NCI-H2196 (cell line): ENCODE results near the gene DPH1.

Source experiments
- DNase-seq: peaks from one replicate; lab custom pipeline; 2025; ENCODE audit not compliant: unreplicated experiment; lab: John Stamatoyannopoulos, UW

Gene DPH1

DNA sequence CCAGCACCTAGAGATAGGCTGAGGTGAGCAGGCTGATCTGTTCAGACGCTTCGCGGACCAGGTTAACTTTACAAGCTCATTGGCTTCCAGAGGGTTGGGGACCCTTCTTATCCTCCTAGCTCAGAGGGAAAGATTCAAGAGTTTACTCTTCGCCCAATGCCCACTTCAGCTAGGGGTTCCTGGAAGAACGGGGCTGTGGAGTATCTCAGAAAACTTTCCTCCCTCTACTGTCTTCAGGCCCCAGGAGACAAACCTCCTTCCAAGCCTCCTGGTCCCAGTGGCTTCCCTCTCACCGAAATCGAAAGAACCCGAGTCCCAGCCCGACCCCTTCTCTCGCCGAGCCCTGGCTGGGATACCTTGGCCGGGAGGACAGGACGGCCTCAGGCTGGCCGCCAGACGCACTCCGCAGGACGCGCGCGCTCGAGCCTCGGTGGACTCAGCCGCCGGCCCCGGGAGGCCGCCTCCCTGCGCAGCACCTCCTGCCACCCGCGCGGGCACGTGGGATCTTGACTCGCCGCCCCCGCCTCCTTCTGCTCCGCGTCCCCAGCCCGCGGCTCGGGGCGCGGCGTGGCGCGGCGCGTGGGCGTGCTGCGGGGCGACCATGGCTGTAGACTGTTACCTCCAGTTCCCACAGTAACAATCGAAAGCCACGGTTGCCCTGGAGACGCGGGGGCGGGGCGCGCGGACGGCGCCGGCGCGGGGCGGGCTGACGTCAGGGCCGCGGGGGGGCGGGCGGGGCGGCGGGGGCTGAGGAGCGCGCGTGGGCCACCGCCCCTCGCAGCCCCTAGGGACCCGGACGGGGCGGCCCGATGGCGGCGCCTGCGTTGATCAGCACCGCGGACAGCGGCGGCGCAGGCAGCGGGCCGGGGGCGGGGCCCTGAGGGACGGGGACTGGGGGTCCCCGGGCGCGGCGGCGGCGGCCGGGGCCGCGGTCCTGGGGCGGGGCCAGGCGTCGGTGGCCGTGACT, 19.7 kb downstream of the DPH1 start:
- DNase-seq = peak; percentile 53

- peak; percentile 76 for DNase-seq
These were observed 20.5 kb downstream of the DPH1 start for GRCh38 chr17:2050300-2051060.

DNA sequence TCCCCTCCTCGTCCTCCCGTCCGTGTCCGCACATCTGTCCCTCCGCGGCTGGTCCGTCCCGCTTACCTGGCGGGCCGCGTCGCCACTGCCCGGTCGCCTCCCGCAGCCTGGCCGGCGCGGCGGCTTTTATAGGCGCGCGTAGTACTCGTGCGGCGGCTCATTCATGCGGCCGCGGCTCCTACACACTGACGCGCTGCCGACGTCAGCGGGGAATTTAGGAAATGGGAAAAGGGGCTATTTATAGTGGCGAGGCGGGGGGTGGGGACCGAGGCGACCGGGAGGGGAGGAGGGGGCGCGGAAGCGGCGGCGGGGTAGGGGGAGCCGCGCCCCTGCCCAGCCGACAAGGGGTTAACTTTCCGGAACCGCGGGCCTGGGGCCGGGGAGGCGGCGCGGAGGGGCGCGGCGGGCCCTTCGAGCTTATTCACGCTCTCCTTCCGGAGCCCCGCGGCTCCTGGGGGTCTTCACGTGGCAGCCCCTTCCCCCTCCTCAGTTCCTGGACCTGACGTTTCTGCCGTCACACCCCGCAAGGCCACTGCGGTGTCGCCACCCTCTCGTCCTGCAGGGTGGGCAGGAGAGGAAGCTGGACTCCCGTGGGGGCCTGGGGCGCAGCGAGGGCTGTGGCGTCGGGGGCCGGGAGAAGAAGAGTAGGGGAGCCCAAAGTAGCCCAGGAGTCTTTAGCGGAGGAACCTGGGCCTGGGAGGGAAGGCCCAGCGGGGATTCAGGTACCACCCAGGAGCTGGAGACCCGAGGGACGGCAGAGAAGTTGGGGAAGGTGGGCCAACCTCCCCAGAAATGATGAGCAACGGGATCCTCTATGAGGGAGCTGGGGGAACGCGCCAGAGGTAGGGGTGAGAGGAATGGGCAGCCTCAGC, 21.3 kb downstream of the DPH1 start:
- DNase-seq = peak; percentile 31

DNA sequence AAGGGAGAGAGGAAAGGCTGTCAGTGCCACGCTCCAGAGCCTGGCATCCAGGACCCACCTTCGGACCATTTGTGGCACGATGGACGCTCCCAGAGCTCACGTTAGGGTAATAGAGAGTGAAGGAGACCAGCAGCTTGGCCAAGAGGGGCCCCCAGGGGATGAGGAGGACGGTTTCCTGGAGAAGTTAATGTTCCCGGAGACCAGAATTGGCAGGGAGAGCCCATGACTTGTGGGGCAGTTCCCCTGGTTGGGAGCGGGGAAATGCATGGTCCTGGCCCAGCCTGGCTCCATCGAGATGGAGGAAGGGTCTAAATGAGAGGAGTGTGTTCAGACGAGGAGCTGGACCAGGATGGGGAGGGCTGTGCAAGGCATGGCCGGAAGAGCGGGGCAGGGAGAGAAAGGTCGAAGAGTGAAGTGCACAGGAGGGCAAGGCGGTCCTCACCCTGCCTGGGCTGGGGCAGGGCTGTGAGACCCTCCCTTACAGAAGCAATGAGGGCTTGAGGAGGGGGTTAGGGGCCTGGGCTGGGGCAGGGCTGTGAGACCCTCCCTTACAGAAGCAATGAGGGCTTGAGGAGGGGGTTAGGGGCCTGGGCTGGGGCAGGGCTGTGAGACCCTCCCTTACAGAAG, 22.1 kb downstream of the DPH1 start:
- DNase-seq = no peak

DNA sequence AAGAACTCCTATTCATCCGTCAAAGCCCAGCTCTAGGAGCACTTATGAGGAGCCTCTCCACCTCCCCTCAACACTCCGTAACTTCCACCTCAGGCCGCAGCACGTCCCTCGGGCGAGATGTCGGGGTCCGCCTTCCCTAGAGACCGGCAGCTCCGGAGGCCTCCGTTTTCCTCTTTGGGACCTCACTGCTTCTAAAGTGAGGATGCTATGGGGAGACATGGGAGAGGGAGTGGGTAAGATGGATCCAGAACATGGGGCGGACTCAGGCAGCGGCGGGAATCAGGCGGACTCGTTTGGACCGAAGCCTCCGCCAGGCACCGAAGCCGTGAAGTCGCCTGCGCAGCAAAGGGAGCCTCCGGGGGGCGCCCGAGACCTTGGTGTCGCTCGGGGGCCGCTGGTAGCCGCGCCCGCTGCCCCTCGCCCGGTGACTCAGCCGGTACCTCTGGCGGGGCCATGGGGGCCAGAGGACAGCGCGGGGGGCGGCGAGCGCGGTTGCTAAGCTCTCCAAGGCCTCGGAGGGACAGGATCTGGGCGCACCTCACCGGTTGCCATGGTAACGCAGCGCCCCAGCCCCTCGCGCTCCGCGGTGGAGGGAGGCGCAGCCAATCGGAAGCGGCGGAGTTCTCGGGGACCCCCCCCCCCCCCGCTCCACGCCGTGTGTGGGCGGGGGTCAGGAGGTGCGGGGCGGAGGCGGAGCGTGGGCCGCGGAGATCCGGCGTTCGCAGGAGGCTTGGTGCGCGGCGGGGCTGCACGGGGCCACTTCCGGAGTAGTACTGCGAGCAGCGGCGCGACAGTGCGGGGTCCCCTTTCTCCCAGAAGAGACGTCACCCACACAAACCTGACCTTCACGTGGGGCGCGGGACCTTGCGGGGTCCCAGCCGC, 23.7 kb downstream of the DPH1 start:
- peak; percentile 60 for DNase-seq

DNA sequence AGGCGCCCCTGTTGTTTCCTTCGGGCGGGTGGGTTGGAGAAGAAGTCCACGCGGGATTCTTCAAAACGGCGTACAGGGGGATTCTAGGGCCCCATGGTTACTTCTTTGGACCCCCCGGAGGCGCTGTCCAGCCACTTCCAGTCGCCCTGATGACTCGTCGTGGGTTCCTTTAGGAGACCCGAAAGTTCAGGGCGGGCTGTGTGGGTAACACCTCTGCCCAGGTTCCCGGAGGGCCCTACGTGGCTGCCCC, 24.2 kb downstream of the DPH1 start:
- no peak for DNase-seq

DNA sequence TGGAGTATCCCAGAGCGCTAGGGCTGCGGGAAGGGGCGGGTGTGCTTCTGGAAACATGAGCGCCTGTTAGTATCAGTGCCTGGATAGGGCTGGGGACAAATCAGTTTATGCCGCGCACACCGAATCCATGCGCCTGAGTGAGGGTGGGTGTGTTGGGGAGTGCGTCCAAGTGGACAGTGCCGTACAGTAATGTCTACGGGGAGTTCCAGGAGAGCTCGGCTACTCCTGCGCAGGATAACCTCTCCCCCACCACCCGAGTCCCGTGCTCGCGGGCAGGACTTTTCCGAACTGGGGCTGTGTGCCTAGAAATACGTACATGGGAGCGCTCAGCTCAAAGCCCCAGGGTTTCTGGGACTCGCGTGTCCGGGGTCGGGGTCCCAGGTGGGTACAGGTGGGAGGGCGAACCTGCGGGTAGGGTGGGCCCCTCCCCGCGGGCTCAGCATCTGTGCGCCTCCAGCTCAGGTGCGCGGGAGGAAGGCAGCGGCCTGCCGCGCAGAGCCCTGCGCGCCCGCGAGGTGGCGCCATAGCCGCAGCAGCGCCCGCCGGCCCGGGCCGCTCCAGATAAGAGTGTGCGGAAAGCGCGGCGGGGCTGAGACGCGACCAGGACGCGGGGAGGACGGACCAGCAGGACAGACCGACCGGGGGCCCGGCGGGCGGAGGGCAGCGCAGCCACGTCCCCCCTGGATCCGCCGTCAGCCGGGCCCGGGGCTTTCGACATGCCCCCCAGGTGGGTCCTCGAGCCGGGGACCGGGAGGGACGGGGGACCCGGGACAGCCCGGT, 24.7 kb downstream of the DPH1 start, which contains the start of gene HIC1:
TSS of gene HIC1 (plus strand) at position 592 of the 780 bp plus-strand sequence. CDS start 1,588 bp downstream, outside the sequence.
- DNase-seq = peak; percentile 44

DNA sequence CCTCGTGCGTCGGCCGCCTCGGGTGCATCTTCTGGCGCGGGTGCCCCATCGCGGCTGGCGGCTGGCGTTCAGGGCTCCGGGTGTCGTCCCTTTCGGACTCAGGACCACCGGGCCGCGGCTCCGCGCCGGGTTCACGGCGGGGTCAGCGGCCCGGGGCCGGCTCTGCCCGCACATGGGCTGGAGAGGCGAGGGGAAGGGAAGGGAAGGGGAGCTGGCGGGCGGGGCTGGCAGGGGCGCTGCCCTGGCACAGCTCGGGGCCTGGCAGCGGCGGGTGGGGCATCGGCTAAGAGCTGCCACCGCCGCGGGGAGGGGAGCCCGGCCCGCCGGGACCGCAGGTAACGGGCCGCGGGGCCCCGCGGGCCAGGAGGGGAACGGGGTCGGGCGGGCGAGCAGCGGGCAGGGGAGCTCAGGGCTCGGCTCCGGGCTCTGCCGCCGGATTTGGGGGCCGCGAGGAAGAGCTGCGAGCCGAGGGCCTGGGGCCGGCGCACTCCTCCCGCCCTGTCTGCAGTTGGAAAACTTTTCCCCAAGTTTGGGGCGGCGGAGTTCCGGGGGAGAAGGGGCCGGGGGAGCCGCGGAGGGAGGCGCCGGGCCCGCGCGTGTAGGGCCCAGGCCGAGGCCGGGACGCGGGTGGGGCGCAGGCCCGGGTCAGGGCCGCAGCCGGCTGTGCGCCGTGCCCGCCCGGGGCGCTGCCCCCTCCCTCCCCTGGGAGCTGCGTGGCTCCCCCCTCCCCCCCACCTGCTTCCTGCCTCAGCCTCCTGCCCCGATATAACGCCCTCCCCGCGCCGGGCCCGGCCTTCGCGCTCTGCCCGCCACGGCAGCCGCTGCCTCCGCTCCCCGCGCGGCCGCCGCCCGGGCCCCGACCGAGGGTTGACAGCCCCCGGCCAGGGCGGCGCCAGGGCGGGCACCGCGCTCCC, 25.6 kb downstream of the DPH1 start:
- DNase-seq = no peak

- DNase-seq = no peak
These were observed 26.5 kb downstream of the DPH1 start for GRCh38 chr17:2056206-2057174.

DNA sequence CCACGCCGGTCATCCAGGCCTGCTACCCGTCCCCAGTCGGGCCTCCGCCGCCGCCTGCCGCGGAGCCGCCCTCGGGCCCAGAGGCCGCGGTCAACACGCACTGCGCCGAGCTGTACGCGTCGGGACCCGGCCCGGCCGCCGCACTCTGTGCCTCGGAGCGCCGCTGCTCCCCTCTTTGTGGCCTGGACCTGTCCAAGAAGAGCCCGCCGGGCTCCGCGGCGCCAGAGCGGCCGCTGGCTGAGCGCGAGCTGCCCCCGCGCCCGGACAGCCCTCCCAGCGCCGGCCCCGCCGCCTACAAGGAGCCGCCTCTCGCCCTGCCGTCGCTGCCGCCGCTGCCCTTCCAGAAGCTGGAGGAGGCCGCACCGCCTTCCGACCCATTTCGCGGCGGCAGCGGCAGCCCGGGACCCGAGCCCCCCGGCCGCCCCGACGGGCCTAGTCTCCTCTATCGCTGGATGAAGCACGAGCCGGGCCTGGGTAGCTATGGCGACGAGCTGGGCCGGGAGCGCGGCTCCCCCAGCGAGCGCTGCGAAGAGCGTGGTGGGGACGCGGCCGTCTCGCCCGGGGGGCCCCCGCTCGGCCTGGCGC, 27.3 kb downstream of the DPH1 start:
- no peak for DNase-seq

DNA sequence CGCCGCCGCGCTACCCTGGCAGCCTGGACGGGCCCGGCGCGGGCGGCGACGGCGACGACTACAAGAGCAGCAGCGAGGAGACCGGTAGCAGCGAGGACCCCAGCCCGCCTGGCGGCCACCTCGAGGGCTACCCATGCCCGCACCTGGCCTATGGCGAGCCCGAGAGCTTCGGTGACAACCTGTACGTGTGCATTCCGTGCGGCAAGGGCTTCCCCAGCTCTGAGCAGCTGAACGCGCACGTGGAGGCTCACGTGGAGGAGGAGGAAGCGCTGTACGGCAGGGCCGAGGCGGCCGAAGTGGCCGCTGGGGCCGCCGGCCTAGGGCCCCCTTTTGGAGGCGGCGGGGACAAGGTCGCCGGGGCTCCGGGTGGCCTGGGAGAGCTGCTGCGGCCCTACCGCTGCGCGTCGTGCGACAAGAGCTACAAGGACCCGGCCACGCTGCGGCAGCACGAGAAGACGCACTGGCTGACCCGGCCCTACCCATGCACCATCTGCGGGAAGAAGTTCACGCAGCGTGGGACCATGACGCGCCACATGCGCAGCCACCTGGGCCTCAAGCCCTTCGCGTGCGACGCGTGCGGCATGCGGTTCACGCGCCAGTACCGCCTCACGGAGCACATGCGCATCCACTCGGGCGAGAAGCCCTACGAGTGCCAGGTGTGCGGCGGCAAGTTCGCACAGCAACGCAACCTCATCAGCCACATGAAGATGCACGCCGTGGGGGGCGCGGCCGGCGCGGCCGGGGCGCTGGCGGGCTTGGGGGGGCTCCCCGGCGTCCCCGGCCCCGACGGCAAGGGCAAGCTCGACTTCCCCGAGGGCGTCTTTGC, 28.0 kb downstream of the DPH1 start:
- DNase-seq = no peak

DNA sequence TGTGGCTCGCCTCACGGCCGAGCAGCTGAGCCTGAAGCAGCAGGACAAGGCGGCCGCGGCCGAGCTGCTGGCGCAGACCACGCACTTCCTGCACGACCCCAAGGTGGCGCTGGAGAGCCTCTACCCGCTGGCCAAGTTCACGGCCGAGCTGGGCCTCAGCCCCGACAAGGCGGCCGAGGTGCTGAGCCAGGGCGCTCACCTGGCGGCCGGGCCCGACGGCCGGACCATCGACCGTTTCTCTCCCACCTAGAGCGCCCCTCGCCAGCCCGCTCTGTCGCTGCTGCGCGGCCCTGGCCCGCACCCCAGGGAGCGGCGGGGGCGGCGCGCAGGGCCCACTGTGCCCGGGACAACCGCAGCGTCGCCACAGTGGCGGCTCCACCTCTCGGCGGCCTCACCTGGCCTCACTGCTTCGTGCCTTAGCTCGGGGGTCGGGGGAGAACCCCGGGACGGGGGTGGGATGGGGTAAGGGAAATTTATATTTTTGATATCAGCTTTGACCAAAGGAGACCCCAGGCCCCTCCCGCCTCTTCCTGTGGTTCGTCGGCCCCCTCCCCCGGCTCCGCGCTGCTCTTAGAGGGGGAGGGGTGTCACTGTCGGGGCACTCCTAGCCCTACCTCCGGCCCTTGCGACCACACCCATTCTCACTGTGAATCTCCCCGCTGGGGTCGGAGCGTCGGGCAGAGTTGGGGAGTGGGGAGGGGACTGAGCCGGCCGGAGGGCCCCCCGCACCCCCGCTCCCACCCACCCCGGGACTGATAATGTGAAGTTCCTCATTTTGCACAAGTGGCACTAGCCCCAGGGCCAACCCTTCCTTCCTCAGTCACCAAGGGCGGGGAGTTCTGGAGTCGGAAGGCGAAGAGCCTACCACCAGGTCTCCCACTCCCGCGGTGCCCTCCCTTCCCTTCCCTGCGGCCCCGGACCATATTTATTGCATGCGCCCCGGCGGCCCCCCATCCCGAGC, 28.9 kb downstream of the DPH1 start:
- DNase-seq = no peak

GRCh38 chr17:2059547-2060384, 29.8 kb downstream of the DPH1 start:
- DNase-seq = no peak

DNA sequence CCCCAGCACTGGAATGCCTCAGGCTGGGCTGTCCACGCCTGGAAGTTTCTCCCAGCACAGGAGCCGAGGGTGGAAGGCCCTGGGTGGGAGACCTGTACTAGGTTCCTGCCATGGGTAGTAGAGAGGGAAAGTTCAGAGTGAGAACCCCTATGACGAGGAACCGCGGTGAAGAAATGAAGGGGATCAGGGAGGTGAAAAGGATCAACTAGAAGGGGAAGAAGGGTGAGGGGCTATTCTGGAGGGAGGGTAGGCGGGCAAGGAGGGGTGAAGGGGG, 30.4 kb downstream of the DPH1 start:
- DNase-seq = no peak
